Regular cardiac myocyte (primary cell): ENCODE data around the gene CXXC4. TPM values are rescaled to one million over a fixed set of nuclear protein-coding genes. Genes with fewer than 3 reads are reported as not detected.

Experiments used
- total RNA-seq: library from RNA; depleted of rRNA; stranded (reverse); fragments of >200 nt; gene quantifications from 2 replicates; pipeline ENCODE4 v1.2.3, GENCODE V29; 2014

CXXC4 gene
- total RNA-seq, result under 0.01 TPM in 2 replicates

GRCh38 chr4:104494822-104495559, at the start of gene CXXC4:
TSS of gene CXXC4 (minus strand) at chr4:104494894. CDS start at chr4:104491802, 3,092 bp downstream.

